Sciatic nerve (tissue), 2 donors: ENCODE data around the gene CHMP1A. TPM values are rescaled to one million over a fixed set of nuclear protein-coding genes. Genes with fewer than 3 reads are reported as not detected.

Experiments
- ATAC-seq: fragments of 200-7000 bp; cut with Tn5 transposase; one replicate; pipeline ENCODE4 v1.9.1; 2020; ENCODE audit warnings: mild to moderate bottlenecking, moderate library complexity
- DNase-seq: peaks from one replicate; pipeline ENCODE4 v3.0.0-alpha.2; 2020; ENCODE audit warnings: low spot score
- intact Hi-C: fragments of 100-400 bp; cut with DNase I; formaldehyde crosslinking; loops from one replicate; pipeline ENCODE4 v1.14.2; 2022
- total RNA-seq: library from RNA; stranded (reverse); fragmentation: NEBNext Ultra II Directional; extraction: Animal tissue kit (Norgen Biotek cat#: 25700); gene quantifications from one replicate; pipeline ENCODE4 v1.2.1, GENCODE V29; 2021
- donor health status: DM: no; HTN: no; CAD: no.
- donor health status: DM: no; HTN: no; CAD: no.

Gene CHMP1A
- total RNA-seq, 1 donor from 2014 or later: 55.8 TPM

- ATAC-seq: no peak
- no peak for DNase-seq
- intact Hi-C loops: no loop called here
Measured at GRCh38 chr16:89596061-89596689, 61.3 kb downstream of the CHMP1A start.

- intact Hi-C loops: no loop called here
- ATAC-seq (no peak), DNase-seq (no peak)
Measured at GRCh38 chr16:89595330-89596060, 62.0 kb downstream of the CHMP1A start.

Other genes starting within 250 kb of the CHMP1A start
- 140 TPM for gene ANKRD11, start 167.1 kb downstream of the CHMP1A start, total RNA-seq
- gene SPG7, start 149.3 kb downstream of the CHMP1A start, total RNA-seq: 104 TPM
- 1,500 TPM for gene RPL13, start 97.0 kb downstream of the CHMP1A start, total RNA-seq
- gene CPNE7, start 82.0 kb downstream of the CHMP1A start, total RNA-seq: not detected
- gene DPEP1, start 44.1 kb downstream of the CHMP1A start, total RNA-seq: not detected
- gene SPATA33, start 128 bp upstream of the CHMP1A start, total RNA-seq: 6.5 TPM
- gene CDK10, start 29.0 kb upstream of the CHMP1A start, total RNA-seq: 58.8 TPM
- gene SPATA2L, start 44.0 kb upstream of the CHMP1A start, total RNA-seq: 10.6 TPM
- gene VPS9D1, start 63.2 kb upstream of the CHMP1A start, total RNA-seq: 14.2 TPM
- 39.8 TPM for gene ZNF276, start 63.8 kb upstream of the CHMP1A start, total RNA-seq
- 5.3 TPM for gene FANCA, start 158.9 kb upstream of the CHMP1A start, total RNA-seq
- 3.2 TPM for gene SPIRE2, start 170.8 kb upstream of the CHMP1A start, total RNA-seq
- gene TCF25, start 215.9 kb upstream of the CHMP1A start, total RNA-seq: 206 TPM